Heart right ventricle (tissue), 16 donors: Measurements from ENCODE around the gene CHST15. TPM values are rescaled to one million over a fixed set of nuclear protein-coding genes. Genes with fewer than 3 reads are reported as not detected.

Experiments
- ATAC-seq, 8 donors: fragments of 200-7000 bp; cut with Tn5 transposase; one replicate each; pipeline ENCODE4 v1.9.1; 2020; ENCODE audit warnings: mild to moderate bottlenecking in 8 of 8, moderate library complexity in 8 of 8, moderate number of reproducible peaks in 1 of 8
- DNase-seq, 2 donors: peaks; one replicate each; pipeline ENCODE4 v3.0.0-alpha.2; 2020
- H3K27ac ChIP-seq, 10 donors: fragments of 200-600 bp; sonication (generic) in 2 of 10; one replicate each; pipeline versions ENCODE4 v1.5.0 to v1.8.0; 2020 to 2022; ENCODE audit warnings: mild to moderate bottlenecking in 3 of 10
- H3K27me3 ChIP-seq, 7 donors: fragments of 200-600 bp; one replicate each; pipeline ENCODE4 v1.8.0; 2021 to 2022; ENCODE audit warnings: mild to moderate bottlenecking in 2 of 7
- H3K36me3 ChIP-seq, 9 donors: fragments of 200-600 bp; sonication (generic) in 1 of 9; one replicate each; pipeline versions ENCODE4 v1.5.0 to v1.8.0; 2020 to 2022; ENCODE audit warnings: mild to moderate bottlenecking in 2 of 9
- H3K4me1 ChIP-seq, 9 donors: fragments of 200-600 bp; sonication (generic) in 1 of 9; one replicate each; pipeline versions ENCODE4 v1.5.0 to v1.8.0; 2020 to 2022; ENCODE audit warnings: mild to moderate bottlenecking in 4 of 9
- H3K4me3 ChIP-seq, 10 donors: fragments of 200-600 bp; sonication (generic) in 2 of 10; one replicate each; pipeline versions ENCODE4 v1.5.0 to v1.8.0; 2020 to 2022; ENCODE audit warnings: mild to moderate bottlenecking in 7 of 10, moderate library complexity in 2 of 10
- H3K9me3 ChIP-seq, 11 donors: fragments of 200-600 bp in 10 of 11; sonication (generic) in 2 of 11; one replicate each; pipeline versions ENCODE4 v1.5.0 to v1.8.0; 2013 to 2022; ENCODE audit warnings: mild to moderate bottlenecking in 2 of 11, control low read depth in 1 of 11, moderate library complexity in 1 of 11
- WGBS, 2 donors: extraction: QIAGEN DNeasy Blood & Tissue Kit; methylation state at CpG; one replicate each; pipeline ENCODE4 v1.1.7; 2013; ENCODE audit warnings: inconsistent platforms in 1 of 2; 5-methylcytosine and 5-hydroxymethylcytosine counted together
- intact Hi-C, 10 donors: fragments of 100-400 bp; cut with DNase I; formaldehyde crosslinking; loops; one replicate each; pipeline versions ENCODE4 v1.11.1 to v1.14.2; 2022
- polyA plus RNA-seq, 2 donors: library from polyadenylated mRNA; stranded (reverse); fragments of 200-250 nt; gene quantifications; one replicate each; pipeline ENCODE4 v1.2.3, GENCODE V29; 2013
- total RNA-seq, 10 donors: library from RNA; stranded (reverse); fragmentation: NEBNext Ultra II Directional in 3 of 10; extraction: Animal tissue kit (Norgen Biotek cat#: 25700) in 3 of 10; gene quantifications; one replicate each; pipeline versions ENCODE4 v1.2.1 to v1.2.4, GENCODE V29; 2021 to 2023
- TF ChIP-seq, protein P1 (sequence below), 9 donors: fragments of 200-600 bp; sonication (generic) in 2 of 9; IDR thresholded peaks; one replicate each; pipeline versions ENCODE4 v1.5.0 to v1.8.0; 2021 to 2022; ENCODE audit warnings: antibody characterized with exemption in 9 of 9, mild to moderate bottlenecking in 5 of 9, moderate library complexity in 1 of 9
- donor health status: Arrhythmogenic right ventricular cardiomyopathy.
- donor health status: ischemic (EF 13 %, LVEDD 7.1; RV severe dilation, severe dysfunction).
- donor health status: healthy with polysubstance abuse.
- donor health status: DM: no; HTN: yes; CAD: no.
- donor health status: DM: no; HTN: no; CAD: no.
- donor health status: ischemic (EF 25% LVEDD 6.9; RV normal size, moderate dysfunction).
- donor health status: ischemic (EF 25% LVEDD 5.7; RV mildly dilated, moderate dysfunction).
- donor health status: healthy.
- donor health status: DM: yes; HTN: yes; CAD: no.
- donor health status: Ischemic cardiomyopathy.
- donor health status: ischemic (EF 35%, LVEDD 5.7; RV mildly dilated, moderate dysfunction).
- donor health status: nonischemic (EF 11% LVEDD 7.7; RV severe dilation, severe dysfunction).
- donor health status: DM: yes; HTN: yes; CAD: no.
- donor health status: PGD.
- donor health status: ischemic (EF 29% LVEDD 5.4; RV normal size, mild dysfunction).
- donor health status: nonischemic (EF 23%, LVEDD 6.1; RV moderate dilation, normal function).

The CHST15 gene
- total and polyA plus RNA-seq, 12 donors, result 1.3 to 16.7 (median 4.8) TPM

DNA sequence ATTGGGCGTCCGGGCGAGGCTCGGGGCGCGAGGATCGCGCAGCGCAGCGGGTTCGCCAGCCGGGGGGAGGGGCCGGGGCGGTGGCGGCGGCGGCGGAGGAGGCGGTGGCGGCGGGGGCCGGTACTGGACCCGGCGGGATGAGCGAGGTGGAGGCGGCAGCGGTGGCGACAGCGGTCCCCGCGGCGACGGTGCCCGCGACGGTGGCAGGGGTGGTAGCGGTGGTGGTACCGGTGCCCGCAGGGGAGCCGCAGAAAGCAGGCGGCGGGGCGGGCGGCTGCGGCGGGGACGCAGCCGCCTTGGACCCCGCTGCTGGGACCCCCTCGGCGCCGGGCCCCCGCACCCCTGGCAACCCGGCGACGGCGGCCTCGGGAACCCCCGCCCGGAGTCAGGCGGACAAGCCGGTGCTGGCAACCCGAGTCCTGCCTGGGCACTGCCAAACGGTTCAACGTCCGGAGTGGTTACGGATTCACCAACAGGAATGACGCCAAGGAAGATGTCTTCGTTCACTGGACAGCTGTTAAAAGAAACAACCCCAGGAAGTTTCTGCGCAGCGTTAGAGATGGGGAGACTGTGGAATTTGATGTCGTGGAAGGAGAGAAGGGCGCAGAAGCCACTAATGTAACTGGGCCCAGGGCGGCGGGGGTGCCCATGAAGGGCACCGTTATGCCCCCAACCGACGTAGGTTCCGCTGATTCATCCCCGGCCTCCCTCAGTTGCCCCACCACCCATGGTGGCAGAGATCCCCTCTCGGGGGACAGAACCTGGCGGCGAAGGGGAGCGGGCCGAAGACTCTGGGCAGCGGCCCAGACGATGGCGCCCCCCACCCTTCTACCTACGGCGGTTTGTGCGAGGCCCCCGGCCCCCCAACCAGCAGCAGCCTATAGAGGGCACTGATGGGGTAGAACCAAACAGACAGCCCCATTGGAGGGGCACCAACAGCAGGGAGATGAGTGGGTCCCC lies 101.5 kb downstream of the CHST15 start:
- Histone ChIP-seq H3K27me3 (peaks cover 12 to 78% (median 65%) of the 10 kb centered on the region in 7 donors), H3K27ac (no peak overlapping the region), H3K36me3 (no peaks in the 10 kb centered on the region), H3K9me3 (peaks cover 0 to 3% (median 0%) of the 10 kb centered on the region in 11 donors), H3K4me3 (peak overlapping the region in 1 of 10 donors; percentile 14), H3K4me1 (peaks cover 0 to 28% (median 17%) of the 10 kb centered on the region in 9 donors)
- 13 to 15% methylated on average over 84 to 91 of the region's 92 CpGs for WGBS, 2 donors
- TF ChIP-seq, protein P1, sequence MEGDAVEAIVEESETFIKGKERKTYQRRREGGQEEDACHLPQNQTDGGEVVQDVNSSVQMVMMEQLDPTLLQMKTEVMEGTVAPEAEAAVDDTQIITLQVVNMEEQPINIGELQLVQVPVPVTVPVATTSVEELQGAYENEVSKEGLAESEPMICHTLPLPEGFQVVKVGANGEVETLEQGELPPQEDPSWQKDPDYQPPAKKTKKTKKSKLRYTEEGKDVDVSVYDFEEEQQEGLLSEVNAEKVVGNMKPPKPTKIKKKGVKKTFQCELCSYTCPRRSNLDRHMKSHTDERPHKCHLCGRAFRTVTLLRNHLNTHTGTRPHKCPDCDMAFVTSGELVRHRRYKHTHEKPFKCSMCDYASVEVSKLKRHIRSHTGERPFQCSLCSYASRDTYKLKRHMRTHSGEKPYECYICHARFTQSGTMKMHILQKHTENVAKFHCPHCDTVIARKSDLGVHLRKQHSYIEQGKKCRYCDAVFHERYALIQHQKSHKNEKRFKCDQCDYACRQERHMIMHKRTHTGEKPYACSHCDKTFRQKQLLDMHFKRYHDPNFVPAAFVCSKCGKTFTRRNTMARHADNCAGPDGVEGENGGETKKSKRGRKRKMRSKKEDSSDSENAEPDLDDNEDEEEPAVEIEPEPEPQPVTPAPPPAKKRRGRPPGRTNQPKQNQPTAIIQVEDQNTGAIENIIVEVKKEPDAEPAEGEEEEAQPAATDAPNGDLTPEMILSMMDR (IDR thresholded peaks at IDR 0.05), result no peak
- ATAC-seq (no peak), DNase-seq (no peak)
- intact Hi-C loops, result loop anchor here in 4 of 10 donors (5.0 to 10.0 kb wide), 2 partner anchors 270 to 273 kb away; no protein-coding TSS in a partner anchor

DNA sequence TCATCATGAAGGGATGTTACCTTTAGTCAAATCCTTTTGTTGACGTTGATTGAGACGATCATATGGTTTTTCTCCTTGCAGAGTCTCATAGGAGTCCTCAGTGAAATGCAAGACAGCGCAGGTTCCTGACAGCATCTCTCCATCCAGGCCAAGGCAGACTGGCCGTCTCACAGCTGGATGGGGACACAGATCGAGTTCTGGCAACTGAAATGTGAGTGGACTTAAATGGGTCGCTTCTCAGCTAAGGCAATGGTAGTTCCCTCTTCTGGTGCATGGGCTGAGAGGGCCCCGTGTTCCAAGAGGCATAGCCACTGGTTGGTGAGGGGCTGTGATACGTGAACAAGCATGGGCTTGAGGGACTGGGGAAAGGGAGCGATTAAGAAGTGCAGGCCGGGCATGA lies 102.5 kb downstream of the CHST15 start:
- Histone ChIP-seq H3K4me3 (no peak overlapping the region), H3K27me3 (peaks cover 12 to 77% (median 65%) of the 10 kb centered on the region in 7 donors), H3K36me3 (no peaks in the 10 kb centered on the region), H3K4me1 (peaks cover 0 to 19% (median 17%) of the 10 kb centered on the region in 9 donors), H3K9me3 (peaks cover 0 to 10% (median 0%) of the 10 kb centered on the region in 11 donors), H3K27ac (no peak overlapping the region)
- 70 to 78% methylated on average over 10 of the region's 10 CpGs for WGBS, 2 donors
- no peak for DNase-seq
- TF ChIP-seq, protein P1 (IDR thresholded peaks at IDR 0.05), result no peak
- ATAC-seq, result no peak
- intact Hi-C loops, result loop anchor here in 4 of 10 donors (5.0 to 10.0 kb wide), 2 partner anchors 271 to 274 kb away; no protein-coding TSS in a partner anchor

DNA sequence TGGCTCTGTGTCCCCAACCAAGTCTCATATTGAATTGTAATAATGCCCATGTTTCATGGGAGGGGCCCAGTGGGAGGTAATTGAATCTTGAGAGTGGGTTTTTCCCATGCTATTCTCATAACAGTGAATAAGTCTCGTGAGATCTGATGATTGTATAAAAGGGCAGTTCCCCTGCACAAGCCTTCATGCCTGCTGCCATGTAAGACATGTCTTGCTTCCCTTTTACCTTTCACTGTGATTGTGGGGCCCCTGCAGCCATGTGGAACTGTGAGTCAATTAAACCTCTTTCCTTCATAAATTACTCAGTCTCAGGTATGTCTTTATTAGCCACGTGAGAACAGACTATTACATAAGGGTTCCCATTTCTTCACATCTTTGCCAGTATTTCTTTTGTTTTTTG lies 104.7 kb downstream of the CHST15 start:
- ATAC-seq (no peak), DNase-seq (no peak)
- Histone ChIP-seq H3K36me3 (no peaks in the 10 kb centered on the region), H3K4me3 (no peak overlapping the region), H3K27ac (no peak overlapping the region), H3K4me1 (no peaks in the 10 kb centered on the region), H3K9me3 (peaks cover 0 to 16% (median 0%) of the 10 kb centered on the region in 11 donors), H3K27me3 (peaks cover 12 to 58% (median 48%) of the 10 kb centered on the region in 7 donors)
- 66 to 81% methylated on average over 2 of the region's 2 CpGs for WGBS, 2 donors
- TF ChIP-seq, protein P1 (IDR thresholded peaks at IDR 0.05), result no peak
- intact Hi-C loops, result no loop called here

DNA sequence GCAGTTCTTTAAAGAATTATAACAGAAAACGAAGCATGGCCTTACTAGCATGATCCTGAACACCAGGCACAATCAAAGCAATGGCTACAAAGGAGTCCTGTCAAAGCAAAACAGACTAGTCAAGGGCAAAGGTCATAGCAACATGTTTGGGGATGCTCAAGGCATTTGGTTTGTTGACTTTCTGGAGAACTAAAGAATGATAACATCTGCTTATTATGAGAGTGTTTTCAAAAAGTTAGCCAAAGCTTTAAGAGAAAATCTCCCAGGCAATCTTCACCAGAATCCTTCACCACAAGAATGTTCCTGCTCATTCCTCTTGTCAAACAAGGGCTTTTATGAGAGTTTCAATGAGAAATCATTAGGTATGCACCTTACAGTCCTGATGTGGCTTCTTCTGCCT lies 106.7 kb downstream of the CHST15 start:
- WGBS, 2 donors, result 39 to 63% methylated on average over 1 of the region's 1 CpG
- no peak overlapping the region for H3K4me3 ChIP-seq
- TF ChIP-seq, protein P1 (IDR thresholded peaks at IDR 0.05), result no peak
- H3K27ac ChIP-seq, result no peak overlapping the region
- H3K4me1 ChIP-seq, result no peaks in the 10 kb centered on the region
- ATAC-seq (no peak), DNase-seq (no peak)
- peaks cover 5 to 55% (median 30%) of the 10 kb centered on the region in 7 donors for H3K27me3 ChIP-seq
- intact Hi-C loops, result no loop called here
- no peaks in the 10 kb centered on the region for H3K36me3 ChIP-seq
- H3K9me3 ChIP-seq, result peaks cover 0 to 16% (median 0%) of the 10 kb centered on the region in 11 donors
